GM21515 (cell line): ENCODE measurements around the gene COPS7A.

Experiments
- ATAC-seq: cut with Tn5 transposase; IDR thresholded peaks from one replicate; pipeline ENCODE4 v1.9.1; 2021; ENCODE audit not compliant: unreplicated experiment

Gene COPS7A

GRCh38 chr12:6723607-6724408 lies at the start of gene COPS7A:
TSS of gene COPS7A (plus strand) at chr12:6724046. CDS start at chr12:6724657, 611 bp downstream.
- peak; percentile 93 for ATAC-seq

DNA sequence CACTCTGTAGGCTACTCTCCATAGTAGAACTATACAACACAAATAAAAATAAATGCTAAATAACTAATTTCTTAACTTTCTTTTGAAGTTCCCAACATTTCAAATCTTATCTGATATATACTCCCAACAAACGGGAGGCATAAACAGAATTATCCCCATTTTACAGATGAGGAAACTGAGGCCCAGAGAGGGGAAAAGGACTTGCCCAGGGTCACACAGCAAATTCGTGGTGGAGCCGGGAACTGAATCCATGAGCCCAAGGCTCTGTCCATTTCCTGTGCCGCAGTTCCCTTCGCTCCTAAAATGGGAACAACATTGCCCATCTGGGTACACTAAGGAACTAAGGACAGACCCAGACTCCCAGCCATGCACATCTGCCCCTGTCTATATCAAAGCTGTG lies 46.9 kb upstream of the COPS7A start:
- ATAC-seq, result no peak

GRCh38 chr12:6684609-6685008 lies 39.2 kb upstream of the COPS7A start:
- no peak for ATAC-seq

GRCh38 chr12:6685814-6686213 lies 38.0 kb upstream of the COPS7A start:
- ATAC-seq, result no peak

DNA sequence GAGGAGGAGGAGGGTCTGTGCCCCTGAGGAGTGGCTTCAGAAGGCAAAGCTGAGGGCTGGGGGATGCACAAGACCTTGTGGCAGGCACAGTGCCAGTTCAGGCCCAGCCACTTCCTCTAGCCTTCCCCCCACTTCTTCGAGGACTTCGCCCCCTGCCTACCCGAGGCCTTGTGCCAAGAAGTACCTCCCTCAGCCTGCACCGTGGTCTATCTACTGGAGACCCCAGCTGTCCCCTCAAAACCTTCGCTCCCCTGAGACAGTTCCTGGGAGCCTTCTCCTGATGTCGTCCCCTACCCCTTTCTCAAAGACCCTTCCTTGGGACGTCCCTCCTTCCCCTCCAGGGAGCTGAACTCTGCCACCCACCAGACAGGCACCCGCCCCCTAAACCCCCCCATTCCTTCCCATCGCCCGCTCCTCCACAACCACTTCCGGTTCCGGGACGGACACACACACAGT lies 35.3 kb upstream of the COPS7A start:
- ATAC-seq, result peak; percentile 1

GRCh38 chr12:6688999-6689882 lies 34.6 kb upstream of the COPS7A start, which contains the start of gene ZNF384:
TSS of gene ZNF384 (minus strand) at chr12:6689375. CDS start at chr12:6679520, 9,855 bp downstream.
- ATAC-seq, result peak; percentile 81

GRCh38 chr12:6691473-6691872 lies 32.4 kb upstream of the COPS7A start:
- ATAC-seq, result no peak

- no peak for ATAC-seq
Measured at GRCh38 chr12:6692888-6693287, 31.0 kb upstream of the COPS7A start.

- ATAC-seq, result no peak
Measured at GRCh38 chr12:6693832-6694355, 30.0 kb upstream of the COPS7A start.

DNA sequence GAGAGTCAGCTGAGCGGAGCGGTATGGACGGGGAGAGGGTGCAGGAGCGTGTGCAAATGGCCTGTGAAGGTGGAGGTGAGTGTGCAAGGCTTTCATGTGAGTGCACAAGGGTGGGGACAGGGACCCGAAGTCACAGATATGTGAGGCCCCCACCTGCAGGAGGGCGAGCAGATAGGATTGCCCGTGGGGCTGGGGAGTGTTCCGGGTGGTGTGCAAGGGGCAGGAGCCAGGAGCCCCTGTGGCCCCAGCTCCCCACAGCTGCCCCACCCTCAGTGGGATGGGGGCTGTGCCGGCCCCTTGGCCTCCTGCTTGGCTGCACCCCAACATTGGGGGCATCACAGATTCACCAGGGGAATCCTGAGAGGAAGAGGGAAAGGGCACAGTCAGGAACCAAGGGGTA lies 29.1 kb upstream of the COPS7A start:
- no peak for ATAC-seq

GRCh38 chr12:6695313-6696045 lies 28.4 kb upstream of the COPS7A start:
- no peak for ATAC-seq

DNA sequence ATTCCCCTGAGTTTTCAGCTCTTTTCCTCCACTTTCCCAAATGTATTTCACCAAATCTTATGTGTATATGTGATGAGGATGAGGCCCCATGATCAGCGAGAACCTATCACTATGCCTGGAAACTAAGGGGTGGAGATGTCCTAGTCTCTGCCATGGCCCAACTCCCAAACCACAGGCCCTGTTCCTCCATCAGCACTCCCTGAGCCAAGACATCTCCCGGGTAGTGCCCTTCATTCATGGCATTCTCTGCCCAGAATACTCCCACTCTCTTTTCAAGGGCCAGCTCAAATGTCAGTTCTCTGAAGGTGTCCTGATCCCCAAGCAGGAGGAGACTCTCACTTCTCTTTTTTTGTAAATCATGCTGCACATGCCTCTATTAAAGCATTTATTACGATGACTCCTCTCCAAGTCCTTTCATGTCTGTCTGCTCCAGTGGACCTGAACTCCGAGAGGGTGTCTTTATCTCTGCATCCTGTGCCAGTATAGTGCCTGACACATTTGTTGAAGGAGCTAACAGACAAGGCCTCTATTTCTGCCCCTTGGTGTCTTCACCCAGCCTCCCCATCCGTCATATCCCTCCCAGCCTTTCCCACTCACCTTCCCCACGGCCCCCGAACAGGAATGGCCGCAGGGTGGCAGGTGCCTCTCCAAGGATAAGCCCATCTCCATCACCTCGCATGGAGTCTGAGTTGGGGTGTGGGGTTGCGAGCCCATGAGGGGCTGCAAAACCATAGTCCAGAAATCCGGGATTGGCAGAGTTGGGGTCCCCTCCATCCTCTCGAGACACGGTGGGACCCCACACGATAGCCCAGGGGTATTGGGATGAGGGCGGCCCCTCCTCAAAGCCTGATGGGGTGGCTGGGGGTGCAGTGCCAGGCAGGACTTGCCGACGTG lies 26.9 kb upstream of the COPS7A start:
- no peak for ATAC-seq

- ATAC-seq, result no peak
Measured at GRCh38 chr12:6697584-6698351, 26.1 kb upstream of the COPS7A start.

DNA sequence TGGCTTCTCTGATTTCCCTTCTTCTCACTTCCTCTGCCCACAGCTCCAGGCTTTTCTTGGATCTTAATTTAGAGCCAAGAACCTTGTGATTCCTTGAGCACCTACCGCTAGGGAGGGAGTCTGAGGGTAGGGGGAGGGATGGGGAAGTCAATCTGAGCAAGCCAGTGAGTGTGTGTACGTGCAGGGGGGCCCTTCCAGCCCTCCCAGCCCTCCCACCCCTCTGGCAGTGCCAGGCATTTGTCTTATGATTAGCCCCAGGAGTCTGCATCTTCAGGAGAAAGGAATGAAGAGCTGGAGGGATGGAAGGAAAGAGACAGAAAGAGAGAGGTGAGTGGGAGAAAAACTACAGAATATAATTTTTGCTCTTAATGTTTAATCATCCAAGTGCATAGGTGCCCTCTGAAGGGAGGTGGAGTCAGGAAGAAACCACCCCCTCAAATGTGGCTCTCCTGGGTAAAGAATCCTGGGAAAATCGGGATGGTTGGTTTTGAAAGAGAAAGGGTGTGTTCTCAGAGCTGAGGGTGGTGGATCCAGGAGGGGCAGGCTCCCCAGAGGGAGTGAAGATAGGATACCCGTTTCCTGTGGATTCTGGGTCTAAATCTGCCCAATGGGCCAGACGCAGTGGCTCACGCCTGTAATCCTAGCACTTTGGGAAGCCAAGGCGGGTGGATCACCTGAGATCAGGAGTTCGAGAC lies 25.3 kb upstream of the COPS7A start:
- ATAC-seq, result no peak

GRCh38 chr12:6699259-6699988 lies 24.4 kb upstream of the COPS7A start:
- no peak for ATAC-seq

GRCh38 chr12:6699989-6700645 lies 23.7 kb upstream of the COPS7A start:
- ATAC-seq, result no peak

- no peak for ATAC-seq
Measured at GRCh38 chr12:6700646-6701051, 23.2 kb upstream of the COPS7A start, which contains the start of gene PIANP. TSS of gene PIANP (minus strand) at chr12:6700815. CDS start at chr12:6698061, 2,754 bp downstream.
